Measurements from ENCODE around the gene TCEA3.
A peak's percentile ranks its signal among the peaks of the same experiment; 100 is the strongest.

TCEA3 gene

DNA sequence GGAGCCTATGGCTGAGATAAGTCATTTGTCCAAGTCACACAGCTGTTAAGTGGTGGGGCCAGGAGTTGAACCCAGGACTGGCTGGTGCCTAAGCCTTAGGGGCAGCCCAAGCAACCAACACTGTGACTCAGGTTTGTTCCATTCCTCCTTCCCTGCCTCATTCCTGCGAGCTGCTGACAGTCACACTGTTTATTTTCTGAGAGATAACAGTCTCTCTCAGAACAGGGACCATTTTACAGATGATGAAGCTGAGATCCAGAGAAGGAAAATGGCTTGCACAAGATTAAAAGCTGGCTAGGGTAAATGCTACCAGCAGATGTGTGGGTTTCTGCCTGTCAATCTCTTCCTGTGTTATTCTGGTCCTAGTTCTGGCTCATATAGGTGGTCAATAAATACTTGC, 24.3 kb upstream of the TCEA3 start:
- no peak overlapping the region for H3K4me3 ChIP-seq (replicated peaks in 1 of 2; ENCODE audit: low read depth in 2 of 2, low read length in 2 of 2)
- DNase-seq (ENCODE audit: low read depth in 2 of 2), result no peak
- TF ChIP-seq, protein P1, sequence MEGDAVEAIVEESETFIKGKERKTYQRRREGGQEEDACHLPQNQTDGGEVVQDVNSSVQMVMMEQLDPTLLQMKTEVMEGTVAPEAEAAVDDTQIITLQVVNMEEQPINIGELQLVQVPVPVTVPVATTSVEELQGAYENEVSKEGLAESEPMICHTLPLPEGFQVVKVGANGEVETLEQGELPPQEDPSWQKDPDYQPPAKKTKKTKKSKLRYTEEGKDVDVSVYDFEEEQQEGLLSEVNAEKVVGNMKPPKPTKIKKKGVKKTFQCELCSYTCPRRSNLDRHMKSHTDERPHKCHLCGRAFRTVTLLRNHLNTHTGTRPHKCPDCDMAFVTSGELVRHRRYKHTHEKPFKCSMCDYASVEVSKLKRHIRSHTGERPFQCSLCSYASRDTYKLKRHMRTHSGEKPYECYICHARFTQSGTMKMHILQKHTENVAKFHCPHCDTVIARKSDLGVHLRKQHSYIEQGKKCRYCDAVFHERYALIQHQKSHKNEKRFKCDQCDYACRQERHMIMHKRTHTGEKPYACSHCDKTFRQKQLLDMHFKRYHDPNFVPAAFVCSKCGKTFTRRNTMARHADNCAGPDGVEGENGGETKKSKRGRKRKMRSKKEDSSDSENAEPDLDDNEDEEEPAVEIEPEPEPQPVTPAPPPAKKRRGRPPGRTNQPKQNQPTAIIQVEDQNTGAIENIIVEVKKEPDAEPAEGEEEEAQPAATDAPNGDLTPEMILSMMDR (IDR thresholded peaks at IDR 0.05; ENCODE audit: low read depth, low read length), result no peak

DNA sequence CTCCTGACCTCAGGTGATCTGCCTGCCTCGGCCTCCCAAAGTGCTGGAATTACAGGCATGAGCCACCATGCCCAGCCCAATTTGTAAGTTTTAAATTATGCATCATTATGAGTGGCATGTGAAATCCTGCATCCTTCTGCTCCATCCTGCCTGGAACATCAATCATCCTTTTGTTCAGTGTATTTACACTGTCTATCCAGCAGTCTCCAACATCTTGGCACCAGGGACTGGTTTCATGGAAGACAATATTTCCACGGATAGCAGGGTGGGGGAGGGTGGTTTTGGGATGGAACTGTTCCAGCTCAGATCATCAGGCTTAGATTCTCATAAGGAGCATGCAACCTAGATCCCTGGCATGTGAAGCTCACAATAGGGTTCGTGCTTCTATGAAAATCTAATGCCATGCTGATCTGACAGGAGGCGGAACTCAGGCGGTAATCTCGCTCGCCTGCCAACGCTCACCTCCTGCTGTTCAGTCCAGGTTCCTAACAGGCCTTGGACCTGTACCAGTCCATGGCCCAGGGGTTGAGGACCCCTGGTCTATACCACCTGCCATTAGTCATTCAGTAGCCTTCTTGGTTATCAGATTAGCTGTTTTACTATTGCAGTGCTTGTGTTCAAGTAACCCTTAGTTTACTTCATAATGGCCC, 22.2 kb upstream of the TCEA3 start:
- H3K4me3 ChIP-seq (replicated peaks in 1 of 2; ENCODE audit: low read depth in 2 of 2, low read length in 2 of 2), result no peak overlapping the region
- DNase-seq (ENCODE audit: low read depth in 2 of 2), result no peak
- TF ChIP-seq, protein P1 (IDR thresholded peaks at IDR 0.05; ENCODE audit: low read depth, low read length), result no peak

DNA sequence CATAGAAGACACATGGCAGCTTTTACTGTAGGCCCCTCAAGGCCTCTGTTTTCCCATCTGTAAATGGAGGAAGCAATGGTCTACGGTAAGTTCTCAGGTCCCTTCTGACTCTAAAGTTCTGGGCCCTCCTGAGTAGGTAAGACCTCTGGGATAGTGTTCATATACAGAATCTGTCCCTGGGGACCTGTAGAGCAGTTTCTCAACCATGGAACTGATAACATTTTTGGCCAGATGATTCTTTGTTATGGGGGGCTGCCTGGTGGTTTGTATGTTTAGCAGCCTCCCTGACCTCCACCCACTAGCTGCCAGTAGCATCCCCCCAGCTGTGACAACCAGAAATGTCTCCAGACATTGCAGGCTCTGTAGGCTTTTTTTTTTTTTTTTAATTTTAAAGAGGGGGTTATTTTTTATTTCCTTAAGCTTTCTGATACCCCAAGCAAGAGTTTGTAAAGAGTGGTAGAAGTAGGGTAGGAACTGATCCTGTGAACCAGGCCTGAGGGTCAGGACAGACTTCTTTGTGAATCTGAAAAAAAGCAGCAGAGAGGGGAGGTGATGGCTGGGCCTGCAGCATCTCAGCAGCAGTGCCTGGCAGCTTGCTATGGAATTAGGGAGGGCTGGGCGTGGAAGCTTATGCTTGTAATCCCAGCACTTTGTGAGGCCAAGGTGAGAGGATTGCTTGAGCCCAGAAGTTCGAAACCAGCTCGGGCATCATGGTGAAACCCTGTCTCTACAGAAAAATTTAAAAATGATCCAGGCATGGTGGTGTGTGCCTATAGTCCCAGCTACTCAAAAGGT, 20.2 kb upstream of the TCEA3 start:
- peak in 1 of 2 donors; percentile 45 for DNase-seq (ENCODE audit: low read depth in 2 of 2)
- peak overlapping the region in 1 of 2 donors; percentile 25 for H3K4me3 ChIP-seq (replicated peaks in 1 of 2; ENCODE audit: low read depth in 2 of 2, low read length in 2 of 2)
- TF ChIP-seq, protein P1 (IDR thresholded peaks at IDR 0.05; ENCODE audit: low read depth, low read length), result no peak

DNA sequence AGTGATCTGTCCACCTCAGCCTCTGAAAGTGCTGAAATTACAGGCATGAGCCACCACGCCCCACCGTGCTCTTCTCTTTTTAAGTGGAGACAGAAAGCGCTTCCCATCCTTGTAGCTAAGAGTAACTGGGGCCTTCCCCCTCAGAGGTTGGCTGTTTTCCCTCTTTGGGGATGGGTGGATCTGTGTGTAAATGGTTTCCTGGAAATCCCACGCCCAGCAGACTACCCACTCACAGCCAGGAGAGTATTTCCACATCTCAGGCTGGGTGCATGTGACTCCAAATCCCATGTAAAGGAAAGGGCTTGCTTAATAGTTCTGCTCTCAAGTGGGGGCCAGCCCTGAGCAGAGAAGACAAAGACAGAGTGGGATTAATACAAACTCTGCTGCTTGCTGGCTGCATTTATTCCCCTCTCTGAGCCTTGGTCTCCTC, 19.6 kb upstream of the TCEA3 start:
- H3K4me3 ChIP-seq (replicated peaks in 1 of 2; ENCODE audit: low read depth in 2 of 2, low read length in 2 of 2), result peak overlapping the region in 1 of 2 donors; percentile 25
- TF ChIP-seq, protein P1 (IDR thresholded peaks at IDR 0.05; ENCODE audit: low read depth, low read length), result no peak
- DNase-seq (ENCODE audit: low read depth in 2 of 2), result peak; percentile 88 to 99

GRCh38 chr1:23442751-23443150, 18.2 kb upstream of the TCEA3 start:
- DNase-seq (ENCODE audit: low read depth in 2 of 2), result no peak
- no peak overlapping the region for H3K4me3 ChIP-seq (replicated peaks in 1 of 2; ENCODE audit: low read depth in 2 of 2, low read length in 2 of 2)
- TF ChIP-seq, protein P1 (IDR thresholded peaks at IDR 0.05; ENCODE audit: low read depth, low read length), result no peak

DNA sequence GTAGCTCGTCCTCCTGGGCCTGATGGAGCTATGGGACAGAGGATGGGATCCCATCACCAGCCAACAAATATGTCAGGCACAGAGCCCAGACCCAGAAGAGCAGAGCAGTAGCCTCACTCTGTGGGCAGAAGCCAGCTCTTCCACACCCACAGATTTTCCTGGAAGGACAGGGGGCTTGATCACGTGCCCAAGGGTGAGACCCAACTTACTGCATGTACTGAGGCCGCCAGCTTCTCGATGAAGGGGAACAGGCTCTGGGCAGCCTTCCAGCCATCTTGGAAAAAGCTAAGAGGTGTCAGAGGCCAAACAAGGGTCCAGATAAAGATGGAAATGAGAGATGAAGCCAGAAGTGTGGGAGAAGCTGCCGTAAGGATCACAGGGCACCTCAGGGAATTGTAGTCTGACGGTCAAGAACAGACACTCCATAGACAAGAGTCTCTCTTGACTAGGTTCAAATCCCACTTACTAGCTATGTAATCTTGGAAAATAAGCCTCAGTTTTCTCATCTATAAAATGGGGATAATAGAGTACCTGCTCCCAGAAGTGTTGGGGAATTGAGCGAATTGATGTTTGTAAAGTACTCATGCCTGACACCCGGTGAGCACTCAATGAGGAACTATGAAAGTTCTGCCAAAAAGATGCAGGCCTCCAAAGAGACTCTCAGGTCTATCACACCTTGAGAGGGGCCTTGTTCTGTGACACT, 17.0 kb upstream of the TCEA3 start:
- TF ChIP-seq, protein P1 (IDR thresholded peaks at IDR 0.05; ENCODE audit: low read depth, low read length), result no peak
- peak in 1 of 2 donors; percentile 51 for DNase-seq (ENCODE audit: low read depth in 2 of 2)
- no peak overlapping the region for H3K4me3 ChIP-seq (replicated peaks in 1 of 2; ENCODE audit: low read depth in 2 of 2, low read length in 2 of 2)
